Endothelial cell of umbilical vein (primary cell): ENCODE data around the gene RPS6KA5. TPM values are rescaled to one million over a fixed set of nuclear protein-coding genes. Genes with fewer than 3 reads are reported as not detected.

ENCODE experiments used
- BruUV-seq: library from RNA; stranded (reverse); fragments of 400-500 nt; replicated peaks from 2 replicates; lab custom pipeline; 2021; lab: Mats Ljungman, UMichigan
- CTCF ChIA-PET: fragments of 300-600, 350-600 bp; sonication (Branson Sonifier 250); formaldehyde crosslinking; loops from one replicate; lab custom pipeline; 2021; ENCODE audit warnings: antibody characterized with exemption, inconsistent platforms; lab: Charles Lee
- POLR2A ChIA-PET: fragments of 300-600, 350-600 bp; sonication (Branson Sonifier 250); formaldehyde crosslinking; loops from one replicate; lab custom pipeline; 2021; ENCODE audit warnings: antibody characterized with exemption, inconsistent platforms; lab: Charles Lee
- DNase-seq: peaks from one replicate; pipeline ENCODE4 v3.0.0-alpha.2; 2011; ENCODE audit warnings: low read depth, low spot score
- FAIRE-seq: peaks from 2 replicates; lab custom pipeline; 2011; peaks lifted over from hg19 to GRCh38; lab: Jason Lieb, UNC
- H2AFZ ChIP-seq: 2 replicates; pipeline ENCODE4 v1.6.0; 2012; ENCODE audit warnings: low read depth, low read length, control low read depth, inconsistent platforms
- H3K27ac ChIP-seq: 2 replicates; pipeline ENCODE4 v1.5.1; 2011; ENCODE audit warnings: low read depth, mild to moderate bottlenecking, control low read depth, low read length, moderate library complexity; ENCODE audit not compliant: insufficient read depth
- H3K27me3 ChIP-seq, 2 experiments: 2 replicates each; pipeline versions ENCODE4 v1.6.0 to v1.6.1; 2011; ENCODE audit warnings: low read length in 2 of 2, mixed read lengths in 1 of 2; ENCODE audit not compliant: control insufficient read depth in 2 of 2, insufficient read depth in 2 of 2
- H3K36me3 ChIP-seq, 2 experiments: 2 replicates in 1 of 2; 3 replicates in 1 of 2; pipeline ENCODE4 v1.5.1; 2011; ENCODE audit warnings: low read length in 2 of 2, mild to moderate bottlenecking in 1 of 2, moderate library complexity in 1 of 2; ENCODE audit not compliant: control insufficient read depth in 2 of 2, insufficient read depth in 2 of 2; ENCODE audit errors: extremely low read depth in 1 of 2
- H3K4me1 ChIP-seq: 3 replicates; pipeline ENCODE4 v1.5.1; 2011; ENCODE audit warnings: mild to moderate bottlenecking, low read length; ENCODE audit not compliant: control insufficient read depth, insufficient read depth; ENCODE audit errors: extremely low read depth
- H3K4me2 ChIP-seq: 2 replicates; pipeline ENCODE4 v1.6.1; 2011; ENCODE audit warnings: low read length, control low read depth, mixed read lengths; ENCODE audit not compliant: insufficient read depth
- H3K4me3 ChIP-seq, 3 experiments: fragments of 200-600 bp in 1 of 3; sonication (generic), shearing (Covaris generic) in 1 of 3; replicated peaks in 1 of 3; 2 replicates each; pipeline ENCODE4 v1.5.1; 2011 to 2016; ENCODE audit warnings: control low read depth in 3 of 3, low read length in 3 of 3, mild to moderate bottlenecking in 2 of 3, inconsistent platforms in 1 of 3, low read depth in 1 of 3, moderate library complexity in 1 of 3; ENCODE audit not compliant: insufficient read depth in 1 of 3
- H3K79me2 ChIP-seq: 2 replicates; pipeline ENCODE4 v1.6.0; 2012; ENCODE audit warnings: low read length, inconsistent platforms; ENCODE audit not compliant: control insufficient read depth, insufficient read depth
- H3K9ac ChIP-seq: replicated peaks from 2 replicates; pipeline ENCODE3; 2011; ENCODE audit warnings: low read length, control low read depth; ENCODE audit not compliant: insufficient read depth; ENCODE audit errors: extremely low read depth
- H3K9me1 ChIP-seq: replicated peaks from 3 replicates; pipeline ENCODE4 v1.6.0; 2011; ENCODE audit warnings: mild to moderate bottlenecking, low read length; ENCODE audit not compliant: control insufficient read depth, insufficient read depth; ENCODE audit errors: extremely low read depth
- H3K9me3 ChIP-seq: replicated peaks from 2 replicates; pipeline ENCODE4 v1.5.1; 2012; ENCODE audit warnings: low read length, inconsistent platforms; ENCODE audit not compliant: control insufficient read depth, insufficient read depth
- H4K20me1 ChIP-seq: replicated peaks from 2 replicates; pipeline ENCODE3; 2011; ENCODE audit warnings: mild to moderate bottlenecking, low read length; ENCODE audit not compliant: control insufficient read depth, insufficient read depth; ENCODE audit errors: extremely low read depth
- CTCF ChIP-seq, 2 donors: IDR thresholded peaks; 1 replicate in 1 of 2; 2 replicates in 1 of 2; pipeline ENCODE4 v1.5.1; 2011; ENCODE audit warnings: low read length in 2 of 2, mild to moderate bottlenecking in 2 of 2, moderate library complexity in 2 of 2, control low read depth in 1 of 2, inconsistent platforms in 1 of 2, low read depth in 1 of 2; ENCODE audit not compliant: insufficient read depth in 1 of 2; ENCODE audit errors: extremely low read depth in 1 of 2
- EZH2 ChIP-seq: IDR thresholded peaks from 2 replicates; pipeline ENCODE4 v1.6.1; 2012; ENCODE audit warnings: borderline replicate concordance, low read depth, mild to moderate bottlenecking, moderate library complexity, low read length, inconsistent platforms; ENCODE audit not compliant: severe bottlenecking
- FOS ChIP-seq: IDR thresholded peaks from 2 replicates; pipeline ENCODE4 v1.6.1; 2011; ENCODE audit warnings: mild to moderate bottlenecking, low read length, moderate library complexity, borderline replicate concordance; ENCODE audit not compliant: insufficient read depth
- GATA2 ChIP-seq: IDR thresholded peaks from 2 replicates; pipeline ENCODE4 v1.7.0; 2011; ENCODE audit warnings: low read depth, mild to moderate bottlenecking, moderate library complexity, mixed read lengths, low read length; ENCODE audit not compliant: insufficient read length, insufficient read depth
- JUN ChIP-seq: IDR thresholded peaks from 2 replicates; pipeline ENCODE4 v1.6.1; 2011; ENCODE audit warnings: borderline replicate concordance, low read depth; ENCODE audit not compliant: insufficient read length, insufficient read depth
- MAX ChIP-seq: IDR thresholded peaks from 2 replicates; pipeline ENCODE4 v1.6.1; 2011; ENCODE audit not compliant: insufficient read depth, insufficient read length
- MYC ChIP-seq: IDR thresholded peaks from one replicate; pipeline ENCODE4 v1.6.1; 2011; ENCODE audit warnings: mild to moderate bottlenecking, low read depth, low read length
- POLR2A ChIP-seq: IDR thresholded peaks from 2 replicates; pipeline ENCODE4 v1.6.1; 2012; ENCODE audit warnings: low read depth, mild to moderate bottlenecking, control low read depth, low read length
- POLR2AphosphoS5 ChIP-seq: IDR thresholded peaks from 2 replicates; pipeline ENCODE4 v1.6.1; 2012; ENCODE audit warnings: low read depth, mild to moderate bottlenecking, control low read depth, low read length, moderate library complexity; ENCODE audit not compliant: insufficient read depth
- dilution Hi-C: fragments of 300-500 bp; cut with MboI; formaldehyde crosslinking; loops from one replicate; pipeline ENCODE4 v1.15.0; 2019; ENCODE audit warnings: low sequenced_read_pairs; ENCODE audit not compliant: extremely low pct_ligation_motif_present
- intact Hi-C: fragments of 100-400 bp; cut with micrococcal nuclease; formaldehyde crosslinking; loops from one replicate; pipeline ENCODE4 v1.10.0; 2022
- polyA plus RNA-seq, 4 experiments: library from polyadenylated mRNA; depleted of rRNA in 3 of 4; stranded (reverse) in 3 of 4; unstranded in 1 of 4; fragments of >200 nt; gene quantifications; 2 replicates each; pipeline versions ENCODE4 v1.2.1 to v1.2.3, GENCODE V29; 2011 to 2012; ENCODE audit warnings: missing spikeins in 1 of 4
- total RNA-seq: library from RNA; stranded (reverse); gene quantifications from 2 replicates; pipeline ENCODE4 v1.2.3, GENCODE V29; 2021

Gene RPS6KA5
- total and polyA plus RNA-seq, 2 donors (not counting 3 experiments of a cell fraction or from before 2014, with no cell fraction given), result 2.9 to 5.4 TPM

DNA sequence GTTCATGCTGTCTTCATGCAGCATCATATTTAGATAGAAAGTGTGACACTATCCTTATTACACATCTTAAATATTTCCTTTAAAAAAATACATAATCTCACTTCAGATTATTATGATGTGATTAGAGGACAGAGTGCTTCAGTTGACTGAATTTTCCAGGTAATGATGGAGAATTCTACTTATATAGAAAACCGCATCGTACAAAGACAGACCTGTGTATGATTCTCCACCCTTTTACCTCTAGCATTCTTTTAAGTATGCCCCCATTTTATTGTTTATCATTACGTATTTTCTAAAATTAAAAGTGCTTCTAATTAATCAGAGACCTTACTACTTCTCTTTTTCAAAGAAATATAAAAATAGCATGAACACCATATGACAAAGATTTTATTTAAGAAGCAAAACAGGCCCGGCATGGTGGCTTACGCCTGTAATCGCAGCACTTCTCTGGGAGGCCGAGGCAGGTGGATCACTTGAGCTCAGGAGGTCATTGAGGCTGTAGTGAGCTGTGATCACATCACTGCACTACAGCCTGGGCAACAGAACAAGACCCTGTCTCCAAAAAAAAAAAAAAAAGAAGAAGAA is 13.9 kb downstream of the RPS6KA5 start:
- Histone ChIP-seq H3K4me3 (no peak overlapping the region), H3K4me2 (no peak overlapping the region), H2AFZ (no peak overlapping the region), H3K27ac (no peak overlapping the region), H3K9me1 (no peaks in the 10 kb centered on the region), H3K9ac (no peak overlapping the region), H3K4me1 (no peaks in the 10 kb centered on the region), H3K27me3 (no peaks in the 10 kb centered on the region), H3K79me2 (no peaks in the 10 kb centered on the region), H4K20me1 (no peaks in the 10 kb centered on the region), H3K9me3 (no peaks in the 10 kb centered on the region), H3K36me3 (no peaks in the 10 kb centered on the region)
- TF ChIP-seq CTCF (IDR thresholded peaks at IDR 0.05; ENCODE audit: extremely low read depth in 1 of 2, insufficient read depth in 1 of 2, low read depth in 1 of 2, low read length in 2 of 2), result no peak
- no peak for TF ChIP-seq EZH2
- TF ChIP-seq JUN, result no peak
- no peak for TF ChIP-seq MAX
- no peak for TF ChIP-seq GATA2
- no peak for TF ChIP-seq POLR2AphosphoS5
- TF ChIP-seq MYC, result no peak
- TF ChIP-seq FOS, result no peak
- no peak for TF ChIP-seq POLR2A
- dilution Hi-C loops, result no loop called here
- BruUV-seq, result no TSS peak
- intact Hi-C loops, result no loop called here
- no peak for DNase-seq
- FAIRE-seq, result no peak
- ChIA-PET CTCF (interaction anchor here (0.6 kb wide), 1 partner anchor 144 kb away, joined by 3 read pairs; no protein-coding TSS in a partner anchor), POLR2A (no interaction called here)
